ENCODE measurements around the gene SH3PXD2A.
A peak's percentile ranks its signal among the peaks of the same experiment; 100 is the strongest.
"Not testable (repeated sequence)": the region's sequence is repeated elsewhere in the genome, so short reads cannot be mapped to it uniquely, and the experiment has no call there.

SH3PXD2A gene

DNA sequence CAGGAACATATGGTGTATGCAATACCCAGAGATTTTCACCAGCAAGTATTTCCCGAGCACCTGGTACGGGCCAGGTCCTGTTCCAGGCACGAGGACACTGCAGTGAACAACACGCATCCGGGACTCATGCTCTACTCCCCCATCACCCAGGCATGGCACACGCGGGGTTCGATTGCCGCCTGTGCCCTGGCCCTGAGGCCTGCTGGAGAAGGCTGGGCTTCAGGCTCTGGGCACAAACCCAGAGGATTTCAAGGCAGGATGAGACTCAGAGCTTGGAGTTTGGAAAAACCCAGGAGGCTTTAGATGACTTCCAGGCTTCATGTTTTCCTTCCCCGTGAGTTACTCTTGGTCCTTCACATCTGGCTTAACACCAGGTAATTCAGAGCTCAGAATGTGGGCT, 218.4 kb downstream of the SH3PXD2A start:
- H3K27ac ChIP-seq (ENCODE audit: insufficient read depth in 1 of 2, low read depth in 1 of 2, low read length in 2 of 2, poor library complexity in 1 of 2, severe bottlenecking in 2 of 2), result no peak overlapping the region
- DNase-seq, result no peak
- H3K4me3 ChIP-seq (ENCODE audit: control insufficient read depth in 1 of 7, extremely low read depth in 1 of 7, insufficient read depth in 4 of 7, low read depth in 2 of 7, low read length in 6 of 7), result no peak overlapping the region
- H3K36me3 ChIP-seq (ENCODE audit: control insufficient read depth in 4 of 4, insufficient read depth in 4 of 4, low read length in 3 of 4), result peaks cover 0 to 2% (median 0%) of the 10 kb centered on the region in 4 experiments
- H3K4me1 ChIP-seq (ENCODE audit: control extremely low read depth in 1 of 4, control insufficient read depth in 4 of 4, insufficient read depth in 4 of 4, low read length in 3 of 4), result peaks cover 0 to 2% (median 0%) of the 10 kb centered on the region in 4 experiments
- no peaks in the 10 kb centered on the region for H3K9me3 ChIP-seq (ENCODE audit: control extremely low read depth in 1 of 5, control insufficient read depth in 4 of 5, insufficient read depth in 2 of 5, low read depth in 1 of 5, low read length in 4 of 5)
- ChIA-PET POLR2A (no interaction called here), CTCF (interaction anchor here (0.9 to 2.5 kb wide), 5 partner anchors 9 to 66 kb away, joined by 3 to 10 read pairs (median 3); no protein-coding TSS in a partner anchor)
- no peaks in the 10 kb centered on the region for H3K27me3 ChIP-seq (replicated peaks in 2 of 5; ENCODE audit: control insufficient read depth in 4 of 5, insufficient read depth in 5 of 5, low read length in 4 of 5)
- WGBS (ENCODE audit: insufficient coverage), result 100% methylated on average over 10 of the region's 10 CpGs

DNA sequence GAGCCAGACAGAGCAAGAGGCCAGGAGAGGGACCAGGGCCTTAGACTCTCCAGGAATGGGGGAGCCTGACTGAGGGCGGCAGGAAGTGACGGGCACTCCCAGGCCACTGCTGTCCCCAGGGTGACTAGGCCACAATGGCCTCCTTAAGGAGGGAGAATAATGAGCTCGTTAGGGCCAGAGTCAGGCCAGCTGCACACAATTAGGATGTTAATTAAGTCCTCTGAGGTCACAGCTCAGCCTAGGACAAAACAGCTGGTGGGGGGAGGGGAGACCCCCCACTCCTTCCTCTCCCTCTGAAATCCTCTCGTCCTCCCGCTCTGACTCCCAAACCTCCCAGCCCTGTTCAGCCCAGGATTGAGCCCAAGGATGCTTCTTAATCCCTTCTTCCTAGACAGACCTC, 218.9 kb downstream of the SH3PXD2A start:
- CTCF ChIA-PET, result interaction anchor here (0.9 to 2.5 kb wide), 6 partner anchors 9 to 66 kb away, joined by 3 to 10 read pairs (median 4); no protein-coding TSS in a partner anchor
- no peaks in the 10 kb centered on the region for H3K27me3 ChIP-seq (replicated peaks in 2 of 5; ENCODE audit: control insufficient read depth in 4 of 5, insufficient read depth in 5 of 5, low read length in 4 of 5)
- H3K4me1 ChIP-seq (ENCODE audit: control extremely low read depth in 1 of 4, control insufficient read depth in 4 of 4, insufficient read depth in 4 of 4, low read length in 3 of 4), result peaks cover 0 to 3% (median 0%) of the 10 kb centered on the region in 4 experiments
- H3K4me3 ChIP-seq (ENCODE audit: control insufficient read depth in 1 of 7, extremely low read depth in 1 of 7, insufficient read depth in 4 of 7, low read depth in 2 of 7, low read length in 6 of 7), result no peak overlapping the region
- H3K9me3 ChIP-seq (ENCODE audit: control extremely low read depth in 1 of 5, control insufficient read depth in 4 of 5, insufficient read depth in 2 of 5, low read depth in 1 of 5, low read length in 4 of 5), result no peaks in the 10 kb centered on the region
- no peak overlapping the region for H3K27ac ChIP-seq (ENCODE audit: insufficient read depth in 1 of 2, low read depth in 1 of 2, low read length in 2 of 2, poor library complexity in 1 of 2, severe bottlenecking in 2 of 2)
- 100% methylated on average over 2 of the region's 5 CpGs for WGBS (ENCODE audit: insufficient coverage)
- no peak for DNase-seq
- POLR2A ChIA-PET, result no interaction called here
- peaks cover 0 to 2% (median 0%) of the 10 kb centered on the region in 4 experiments for H3K36me3 ChIP-seq (ENCODE audit: control insufficient read depth in 4 of 4, insufficient read depth in 4 of 4, low read length in 3 of 4)

DNA sequence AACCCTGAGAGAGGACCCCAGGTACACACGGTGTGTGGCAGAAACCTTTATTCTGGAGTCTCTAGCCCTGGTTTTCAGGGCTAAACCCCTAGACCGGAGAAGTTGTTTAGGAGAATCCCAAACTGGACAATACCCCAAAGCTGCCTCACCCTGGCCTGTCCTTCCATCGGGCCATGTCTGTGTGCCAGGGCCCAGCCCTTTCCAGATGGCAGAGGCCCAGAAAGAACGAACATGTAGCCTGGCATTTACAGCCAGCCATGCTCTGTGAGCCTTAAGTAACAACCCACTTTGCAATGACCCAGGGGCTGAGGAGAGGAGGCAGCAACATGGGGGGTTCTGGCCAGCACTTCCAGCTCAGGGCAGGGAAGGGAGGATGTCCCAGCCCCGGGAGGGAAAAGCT, 219.8 kb downstream of the SH3PXD2A start:
- 93% methylated on average over 5 of the region's 5 CpGs for WGBS (ENCODE audit: insufficient coverage)
- H3K27me3 ChIP-seq (replicated peaks in 2 of 5; ENCODE audit: control insufficient read depth in 4 of 5, insufficient read depth in 5 of 5, low read length in 4 of 5), result no peaks in the 10 kb centered on the region
- H3K4me1 ChIP-seq (ENCODE audit: control extremely low read depth in 1 of 4, control insufficient read depth in 4 of 4, insufficient read depth in 4 of 4, low read length in 3 of 4), result peaks cover 0 to 3% (median 0%) of the 10 kb centered on the region in 4 experiments
- no peak overlapping the region for H3K4me3 ChIP-seq (ENCODE audit: control insufficient read depth in 1 of 7, extremely low read depth in 1 of 7, insufficient read depth in 4 of 7, low read depth in 2 of 7, low read length in 6 of 7)
- H3K27ac ChIP-seq (ENCODE audit: insufficient read depth in 1 of 2, low read depth in 1 of 2, low read length in 2 of 2, poor library complexity in 1 of 2, severe bottlenecking in 2 of 2), result no peak overlapping the region
- DNase-seq, result no peak
- no peaks in the 10 kb centered on the region for H3K9me3 ChIP-seq (ENCODE audit: control extremely low read depth in 1 of 5, control insufficient read depth in 4 of 5, insufficient read depth in 2 of 5, low read depth in 1 of 5, low read length in 4 of 5)
- POLR2A ChIA-PET, result no interaction called here
- CTCF ChIA-PET, result interaction anchor here (1.2 kb wide), 1 partner anchor 23 kb away, joined by 4 read pairs; no protein-coding TSS in a partner anchor
- peaks cover 0 to 2% (median 0%) of the 10 kb centered on the region in 4 experiments for H3K36me3 ChIP-seq (ENCODE audit: control insufficient read depth in 4 of 4, insufficient read depth in 4 of 4, low read length in 3 of 4)

DNA sequence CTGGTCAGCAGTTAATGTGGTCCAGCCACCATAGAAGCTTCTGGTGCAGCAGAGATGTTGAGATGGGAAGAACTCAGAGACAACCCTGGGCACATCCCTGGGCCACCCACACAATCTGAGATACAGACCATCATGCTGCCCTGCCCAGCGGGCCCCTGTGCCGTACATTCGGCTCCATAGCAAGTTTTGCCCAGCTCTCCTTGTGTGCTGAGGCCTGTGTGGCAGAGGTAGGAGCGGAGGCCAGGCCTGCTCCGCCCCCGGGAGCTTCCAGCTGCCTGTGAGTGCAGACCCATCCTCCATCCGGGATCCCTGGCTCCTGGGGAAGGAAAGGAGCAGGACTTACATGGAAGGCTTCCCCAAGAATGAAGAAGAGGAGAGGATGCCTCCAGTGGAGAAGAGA, 221.5 kb downstream of the SH3PXD2A start:
- Histone ChIP-seq H3K27me3 (replicated peaks in 2 of 5; ENCODE audit: control insufficient read depth in 4 of 5, insufficient read depth in 5 of 5, low read length in 4 of 5) (no peaks in the 10 kb centered on the region), H3K27ac (ENCODE audit: insufficient read depth in 1 of 2, low read depth in 1 of 2, low read length in 2 of 2, poor library complexity in 1 of 2, severe bottlenecking in 2 of 2) (no peak overlapping the region), H3K9me3 (ENCODE audit: control extremely low read depth in 1 of 5, control insufficient read depth in 4 of 5, insufficient read depth in 2 of 5, low read depth in 1 of 5, low read length in 4 of 5) (no peaks in the 10 kb centered on the region), H3K36me3 (ENCODE audit: control insufficient read depth in 4 of 4, insufficient read depth in 4 of 4, low read length in 3 of 4) (peaks cover 0 to 2% (median 0%) of the 10 kb centered on the region in 4 experiments), H3K4me1 (ENCODE audit: control extremely low read depth in 1 of 4, control insufficient read depth in 4 of 4, insufficient read depth in 4 of 4, low read length in 3 of 4) (peaks cover 0 to 10% (median 7%) of the 10 kb centered on the region in 4 experiments), H3K4me3 (ENCODE audit: control insufficient read depth in 1 of 7, extremely low read depth in 1 of 7, insufficient read depth in 4 of 7, low read depth in 2 of 7, low read length in 6 of 7) (no peak overlapping the region)
- ChIA-PET CTCF (interaction anchor here (0.9 to 1.5 kb wide), 3 partner anchors 25 to 53 kb away, joined by 3 to 4 read pairs (median 4); no protein-coding TSS in a partner anchor), POLR2A (interaction anchor here (0.8 kb wide), 1 partner anchor 11 kb away, joined by 5 read pairs; no protein-coding TSS in a partner anchor)
- WGBS (ENCODE audit: insufficient coverage), result 97% methylated on average over 5 of the region's 7 CpGs
- DNase-seq, result no peak

DNA sequence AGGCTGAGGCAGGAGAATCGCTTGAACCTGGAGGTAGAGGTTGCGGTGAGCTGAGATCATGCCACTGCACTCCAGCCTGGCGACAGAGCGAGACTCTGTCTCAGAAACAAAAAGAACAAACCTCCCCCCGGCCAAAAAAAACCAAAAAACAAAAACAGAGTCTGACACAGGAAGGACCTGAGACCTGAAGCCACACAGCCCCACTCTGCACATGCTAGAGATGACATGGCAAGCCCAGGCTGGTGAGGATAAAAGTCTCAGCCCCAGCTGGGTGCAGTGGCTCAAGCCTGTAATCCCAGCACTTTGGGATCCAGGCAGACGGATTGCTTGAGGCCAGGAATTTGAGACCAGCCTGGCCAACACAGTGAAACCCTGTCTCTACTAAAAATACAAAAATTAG, 222.5 kb downstream of the SH3PXD2A start:
- not testable (repeated sequence) for H3K4me3 ChIP-seq (ENCODE audit: control insufficient read depth in 1 of 7, extremely low read depth in 1 of 7, insufficient read depth in 4 of 7, low read depth in 2 of 7, low read length in 6 of 7); DNase-seq; H3K27ac ChIP-seq (ENCODE audit: insufficient read depth in 1 of 2, low read depth in 1 of 2, low read length in 2 of 2, poor library complexity in 1 of 2, severe bottlenecking in 2 of 2); H3K9me3 ChIP-seq (ENCODE audit: control extremely low read depth in 1 of 5, control insufficient read depth in 4 of 5, insufficient read depth in 2 of 5, low read depth in 1 of 5, low read length in 4 of 5); H3K27me3 ChIP-seq (replicated peaks in 2 of 5; ENCODE audit: control insufficient read depth in 4 of 5, insufficient read depth in 5 of 5, low read length in 4 of 5); H3K36me3 ChIP-seq (ENCODE audit: control insufficient read depth in 4 of 4, insufficient read depth in 4 of 4, low read length in 3 of 4)
- WGBS (ENCODE audit: insufficient coverage), result 94% methylated on average over 3 of the region's 6 CpGs
- peaks cover 0 to 10% (median 7%) of the 10 kb centered on the region in 4 experiments for H3K4me1 ChIP-seq (ENCODE audit: control extremely low read depth in 1 of 4, control insufficient read depth in 4 of 4, insufficient read depth in 4 of 4, low read length in 3 of 4)
- CTCF ChIA-PET, result interaction anchor here (1.5 kb wide), 2 partner anchors 26 to 54 kb away, joined by 4 read pairs; no protein-coding TSS in a partner anchor
- POLR2A ChIA-PET, result interaction anchor here (0.6 kb wide), 1 partner anchor 133 kb away, joined by 4 read pairs; no protein-coding TSS in a partner anchor

DNA sequence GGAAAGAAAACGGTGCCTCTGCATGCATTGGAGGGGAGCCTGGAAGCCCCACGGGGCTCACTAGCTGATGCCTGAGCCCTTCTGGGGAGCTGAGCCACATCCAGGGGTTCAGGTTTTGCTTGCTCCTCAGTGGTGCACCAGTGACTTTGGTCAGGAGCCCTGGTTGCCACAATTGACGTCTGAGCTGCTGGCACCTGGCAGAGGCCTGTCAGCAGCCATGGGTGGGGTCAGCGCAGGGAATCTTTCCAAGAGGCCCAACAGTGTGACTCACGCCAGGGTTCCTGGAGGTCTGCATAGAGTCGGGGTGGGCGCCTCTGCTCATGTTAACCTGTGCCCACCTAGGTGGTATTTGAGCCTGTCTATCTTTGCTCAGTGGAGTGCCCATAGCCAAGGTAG, 223.1 kb downstream of the SH3PXD2A start:
- Histone ChIP-seq H3K27ac (ENCODE audit: insufficient read depth in 1 of 2, low read depth in 1 of 2, low read length in 2 of 2, poor library complexity in 1 of 2, severe bottlenecking in 2 of 2) (no peak overlapping the region), H3K27me3 (replicated peaks in 2 of 5; ENCODE audit: control insufficient read depth in 4 of 5, insufficient read depth in 5 of 5, low read length in 4 of 5) (no peaks in the 10 kb centered on the region), H3K36me3 (ENCODE audit: control insufficient read depth in 4 of 4, insufficient read depth in 4 of 4, low read length in 3 of 4) (peaks cover 0 to 2% (median under 1%) of the 10 kb centered on the region in 4 experiments), H3K4me1 (ENCODE audit: control extremely low read depth in 1 of 4, control insufficient read depth in 4 of 4, insufficient read depth in 4 of 4, low read length in 3 of 4) (peaks cover 0 to 10% (median 7%) of the 10 kb centered on the region in 4 experiments), H3K4me3 (ENCODE audit: control insufficient read depth in 1 of 7, extremely low read depth in 1 of 7, insufficient read depth in 4 of 7, low read depth in 2 of 7, low read length in 6 of 7) (no peak overlapping the region), H3K9me3 (ENCODE audit: control extremely low read depth in 1 of 5, control insufficient read depth in 4 of 5, insufficient read depth in 2 of 5, low read depth in 1 of 5, low read length in 4 of 5) (no peaks in the 10 kb centered on the region)
- WGBS (ENCODE audit: insufficient coverage), result 77% methylated on average over 6 of the region's 7 CpGs
- POLR2A ChIA-PET, result interaction anchor here (0.6 kb wide), 1 partner anchor 133 kb away, joined by 4 read pairs; no protein-coding TSS in a partner anchor
- DNase-seq, result no peak
- CTCF ChIA-PET, result no interaction called here

DNA sequence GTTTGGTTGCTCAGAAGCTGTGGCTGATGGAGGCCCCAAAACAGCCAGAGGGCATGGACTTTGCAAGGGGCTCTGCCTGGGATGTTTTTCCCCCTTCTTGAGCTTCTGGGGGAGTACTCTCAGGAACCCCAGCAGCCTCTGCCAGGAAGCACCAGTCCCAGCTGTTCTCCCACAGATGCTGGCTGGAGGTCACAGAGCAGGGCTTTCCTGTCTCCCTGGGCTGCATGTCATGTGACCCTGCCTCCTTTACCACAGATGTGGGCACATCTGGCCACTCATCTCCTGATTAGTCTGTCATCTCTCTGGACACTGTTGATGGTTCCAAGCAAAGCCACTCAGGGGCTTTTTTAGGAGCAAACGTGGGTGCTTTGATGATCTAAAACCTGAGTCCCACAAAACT, 225.2 kb downstream of the SH3PXD2A start:
- Histone ChIP-seq H3K4me1 (ENCODE audit: control extremely low read depth in 1 of 4, control insufficient read depth in 4 of 4, insufficient read depth in 4 of 4, low read length in 3 of 4) (peaks cover 0 to 10% (median 7%) of the 10 kb centered on the region in 4 experiments), H3K4me3 (ENCODE audit: control insufficient read depth in 1 of 7, extremely low read depth in 1 of 7, insufficient read depth in 4 of 7, low read depth in 2 of 7, low read length in 6 of 7) (no peak overlapping the region), H3K27ac (ENCODE audit: insufficient read depth in 1 of 2, low read depth in 1 of 2, low read length in 2 of 2, poor library complexity in 1 of 2, severe bottlenecking in 2 of 2) (no peak overlapping the region), H3K27me3 (replicated peaks in 2 of 5; ENCODE audit: control insufficient read depth in 4 of 5, insufficient read depth in 5 of 5, low read length in 4 of 5) (no peaks in the 10 kb centered on the region), H3K9me3 (ENCODE audit: control extremely low read depth in 1 of 5, control insufficient read depth in 4 of 5, insufficient read depth in 2 of 5, low read depth in 1 of 5, low read length in 4 of 5) (no peaks in the 10 kb centered on the region), H3K36me3 (ENCODE audit: control insufficient read depth in 4 of 4, insufficient read depth in 4 of 4, low read length in 3 of 4) (peaks cover 0 to 11% (median 2%) of the 10 kb centered on the region in 4 experiments)
- CTCF ChIA-PET, result interaction anchor here (1.8 to 2.5 kb wide), 2 partner anchors 16 to 24 kb away, joined by 5 to 7 read pairs; no protein-coding TSS in a partner anchor
- POLR2A ChIA-PET, result interaction anchor here (0.6 kb wide), 1 partner anchor 65 kb away, joined by 3 read pairs; no protein-coding TSS in a partner anchor
- peak in 2 of 3 donors; percentile 5 to 8 for DNase-seq
- WGBS (ENCODE audit: insufficient coverage), result 31% methylated on average over 1 of the region's 1 CpG

All from common myeloid progenitor, CD34-positive (primary cell).